SIG-M5 treated with dmso at 0.1 percent for 504 hours (cell line): ENCODE data around the gene OR9A4.

Experiments used
- DNase-seq: peaks from one replicate; lab custom pipeline; 2025; ENCODE audit not compliant: unreplicated experiment; lab: John Stamatoyannopoulos, UW

OR9A4 gene

GRCh38 chr7:141945356-141945755 is 29.2 kb downstream of the OR9A4 start:
- DNase-seq: peak; percentile 94

GRCh38 chr7:141946796-141947195 is 30.6 kb downstream of the OR9A4 start, which contains the start of gene CLEC5A:
CLEC5A (minus strand) TSS chr7:141946974; CDS start chr7:141946292, 682 bp downstream.
- peak; percentile 31 for DNase-seq

- peak; percentile 14 for DNase-seq
Measured at GRCh38 chr7:141949021-141949420, 32.8 kb downstream of the OR9A4 start.

GRCh38 chr7:141949451-141949850 is 33.3 kb downstream of the OR9A4 start:
- DNase-seq: peak; percentile 46

GRCh38 chr7:141949911-141950310 is 33.7 kb downstream of the OR9A4 start:
- DNase-seq: no peak

GRCh38 chr7:141950806-141951205 is 34.6 kb downstream of the OR9A4 start:
- no peak for DNase-seq

- DNase-seq: no peak
Measured at GRCh38 chr7:141952461-141952860, 36.3 kb downstream of the OR9A4 start.

- DNase-seq: no peak
Measured at GRCh38 chr7:141954334-141954733, 38.1 kb downstream of the OR9A4 start.

GRCh38 chr7:141956084-141956483 is 39.9 kb downstream of the OR9A4 start:
- peak; percentile 86 for DNase-seq

GRCh38 chr7:141960687-141961422 is 44.7 kb downstream of the OR9A4 start:
- DNase-seq: peak; percentile 94
